ENCODE data around the gene FOXM1.

GRCh38 chr12:2857576-2857975 lies 19.4 kb downstream of the FOXM1 start:
- TF ChIP-seq EZH2 (IDR thresholded peaks at IDR 0.05; ENCODE audit: insufficient read depth, poor library complexity, severe bottlenecking): no peak
- no peak for TF ChIP-seq EZH2phosphoT487 (IDR thresholded peaks at IDR 0.05; ENCODE audit: insufficient read depth, low read depth)
